Lower leg skin (tissue), 3 donors: ENCODE results near the gene UBE2M.

Experiments
- POLR2A ChIP-seq, 2 donors: fragments of 450-650 bp; IDR thresholded peaks; one replicate each; pipeline ENCODE4 v1.6.1; 2016 to 2017; ENCODE audit warnings: antibody characterized with exemption in 2 of 2, mild to moderate bottlenecking in 1 of 2, moderate library complexity in 1 of 2
- TF ChIP-seq, protein P1 (sequence below), 3 donors: fragments of 450-650 bp; IDR thresholded peaks; one replicate each; pipeline ENCODE4 v1.5.1; 2016; ENCODE audit warnings: antibody characterized with exemption in 3 of 3, mild to moderate bottlenecking in 3 of 3, moderate library complexity in 2 of 3

DNA sequence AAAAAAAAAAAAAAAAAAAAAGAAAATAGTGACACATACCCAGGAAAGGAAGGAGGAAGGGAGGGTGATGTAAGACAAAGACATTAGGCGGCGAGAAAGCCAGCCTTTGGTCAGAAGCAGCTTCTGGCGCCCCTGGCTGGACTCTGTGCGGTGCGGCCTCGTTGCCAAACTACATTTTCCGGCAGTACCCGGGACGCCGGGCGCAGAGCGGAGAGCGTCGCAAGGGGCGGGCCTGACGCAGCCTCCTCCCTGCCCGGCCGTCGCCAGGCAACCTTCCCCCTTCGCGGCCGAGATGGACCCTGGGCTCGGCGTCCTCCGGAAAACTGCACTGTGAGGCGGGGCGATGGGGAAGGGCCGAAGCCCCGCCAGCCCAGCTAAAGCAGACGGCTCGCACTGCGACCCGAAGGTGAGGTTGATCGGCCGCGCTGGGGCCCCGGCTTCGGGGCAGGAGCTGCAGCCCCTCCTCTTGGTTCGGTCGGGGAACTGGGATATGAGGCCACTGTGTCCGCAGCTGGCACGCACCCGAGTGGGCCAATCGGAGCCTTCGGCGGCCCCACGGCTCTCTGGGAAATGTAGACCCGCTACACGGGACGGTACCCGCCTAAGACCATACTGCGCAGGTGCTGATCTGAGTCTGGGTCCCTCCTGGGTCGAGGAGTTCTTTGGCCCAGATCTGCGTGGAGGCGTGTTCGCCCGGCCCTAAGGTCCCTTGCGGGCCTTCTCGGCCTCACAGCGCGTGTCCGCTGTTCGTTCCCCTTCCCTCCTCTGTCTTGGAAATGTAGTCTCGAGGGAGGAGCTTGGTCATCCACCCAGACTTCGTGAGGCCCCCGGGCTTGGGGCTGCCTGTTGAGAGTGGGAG lies 17.0 kb upstream of the UBE2M start:
- TF ChIP-seq, protein P1, sequence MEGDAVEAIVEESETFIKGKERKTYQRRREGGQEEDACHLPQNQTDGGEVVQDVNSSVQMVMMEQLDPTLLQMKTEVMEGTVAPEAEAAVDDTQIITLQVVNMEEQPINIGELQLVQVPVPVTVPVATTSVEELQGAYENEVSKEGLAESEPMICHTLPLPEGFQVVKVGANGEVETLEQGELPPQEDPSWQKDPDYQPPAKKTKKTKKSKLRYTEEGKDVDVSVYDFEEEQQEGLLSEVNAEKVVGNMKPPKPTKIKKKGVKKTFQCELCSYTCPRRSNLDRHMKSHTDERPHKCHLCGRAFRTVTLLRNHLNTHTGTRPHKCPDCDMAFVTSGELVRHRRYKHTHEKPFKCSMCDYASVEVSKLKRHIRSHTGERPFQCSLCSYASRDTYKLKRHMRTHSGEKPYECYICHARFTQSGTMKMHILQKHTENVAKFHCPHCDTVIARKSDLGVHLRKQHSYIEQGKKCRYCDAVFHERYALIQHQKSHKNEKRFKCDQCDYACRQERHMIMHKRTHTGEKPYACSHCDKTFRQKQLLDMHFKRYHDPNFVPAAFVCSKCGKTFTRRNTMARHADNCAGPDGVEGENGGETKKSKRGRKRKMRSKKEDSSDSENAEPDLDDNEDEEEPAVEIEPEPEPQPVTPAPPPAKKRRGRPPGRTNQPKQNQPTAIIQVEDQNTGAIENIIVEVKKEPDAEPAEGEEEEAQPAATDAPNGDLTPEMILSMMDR (IDR thresholded peaks at IDR 0.05), result no peak
- no peak for TF ChIP-seq POLR2A (IDR thresholded peaks at IDR 0.05)
